GM12874 (cell line): ENCODE data around the gene ATP6V1G2.

Experiments used
- CTCF ChIP-seq: IDR thresholded peaks from 2 replicates; pipeline ENCODE4 v1.5.1; 2011; ENCODE audit warnings: low read depth, mild to moderate bottlenecking, control low read depth, low read length, moderate library complexity; ENCODE audit not compliant: insufficient read depth

Gene ATP6V1G2

GRCh38 chr6:31532644-31533454 is 13.6 kb downstream of the ATP6V1G2 start:
- no peak for TF ChIP-seq CTCF

DNA sequence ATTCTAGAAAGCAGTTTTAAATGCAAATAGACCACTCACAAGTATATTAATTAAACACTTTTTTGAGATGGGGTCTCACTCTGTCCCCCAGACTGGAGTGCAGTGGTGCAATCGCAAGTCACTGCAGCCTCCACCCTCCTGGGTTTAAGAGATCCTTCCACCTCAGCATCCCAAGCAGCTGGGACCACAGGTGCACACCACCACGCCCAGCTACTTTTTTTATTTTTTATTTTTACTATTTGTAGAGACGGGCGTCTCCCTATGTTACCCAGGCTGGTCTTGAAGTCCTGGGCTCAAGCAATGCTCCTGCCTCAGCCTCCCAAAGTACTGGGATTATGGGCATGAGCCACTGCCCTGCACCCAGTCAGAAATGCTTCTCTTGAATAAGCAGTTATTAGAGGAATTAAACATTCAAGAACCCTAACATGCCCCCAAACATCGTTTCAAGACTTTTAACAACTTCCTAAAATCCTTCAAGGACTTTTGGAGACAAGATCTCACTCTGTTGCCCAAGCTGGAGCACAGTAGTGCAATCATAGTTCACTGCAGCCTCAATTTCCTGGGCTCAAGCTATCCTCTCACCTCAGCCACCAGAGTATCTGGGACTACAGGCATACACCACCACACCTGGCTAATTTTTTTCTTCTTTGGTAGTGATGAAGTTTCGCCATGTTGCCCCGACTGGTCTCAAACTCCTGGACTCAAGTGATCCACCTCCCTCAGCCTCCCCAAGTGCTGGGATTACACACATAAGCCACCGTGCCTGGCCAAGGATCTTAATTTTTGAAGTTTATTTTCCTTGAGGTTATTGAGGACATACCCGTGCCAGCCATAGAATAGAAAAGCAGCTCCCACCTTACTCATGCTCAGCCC is 14.4 kb downstream of the ATP6V1G2 start:
- no peak for TF ChIP-seq CTCF

GRCh38 chr6:31531162-31531561 is 15.2 kb downstream of the ATP6V1G2 start:
- TF ChIP-seq CTCF: no peak

DNA sequence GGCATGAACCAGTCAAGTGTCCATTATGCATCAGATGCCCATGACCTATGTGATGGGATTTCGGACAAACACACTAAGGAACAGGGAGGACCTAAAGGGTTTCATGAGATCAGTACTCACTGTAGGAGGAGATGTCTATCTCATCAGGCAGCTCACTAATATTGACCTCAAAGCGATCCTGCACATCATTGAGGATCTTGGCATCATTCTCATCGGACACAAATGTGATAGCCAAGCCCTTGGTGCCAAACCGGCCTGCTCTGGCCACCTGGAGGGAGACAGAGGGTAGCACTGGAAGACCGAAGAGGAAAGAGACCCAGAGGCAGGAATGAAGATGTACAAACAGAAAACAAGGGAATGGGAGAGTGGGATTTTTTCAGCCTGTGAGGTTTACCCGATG is 15.7 kb downstream of the ATP6V1G2 start:
- TF ChIP-seq CTCF: no peak

DNA sequence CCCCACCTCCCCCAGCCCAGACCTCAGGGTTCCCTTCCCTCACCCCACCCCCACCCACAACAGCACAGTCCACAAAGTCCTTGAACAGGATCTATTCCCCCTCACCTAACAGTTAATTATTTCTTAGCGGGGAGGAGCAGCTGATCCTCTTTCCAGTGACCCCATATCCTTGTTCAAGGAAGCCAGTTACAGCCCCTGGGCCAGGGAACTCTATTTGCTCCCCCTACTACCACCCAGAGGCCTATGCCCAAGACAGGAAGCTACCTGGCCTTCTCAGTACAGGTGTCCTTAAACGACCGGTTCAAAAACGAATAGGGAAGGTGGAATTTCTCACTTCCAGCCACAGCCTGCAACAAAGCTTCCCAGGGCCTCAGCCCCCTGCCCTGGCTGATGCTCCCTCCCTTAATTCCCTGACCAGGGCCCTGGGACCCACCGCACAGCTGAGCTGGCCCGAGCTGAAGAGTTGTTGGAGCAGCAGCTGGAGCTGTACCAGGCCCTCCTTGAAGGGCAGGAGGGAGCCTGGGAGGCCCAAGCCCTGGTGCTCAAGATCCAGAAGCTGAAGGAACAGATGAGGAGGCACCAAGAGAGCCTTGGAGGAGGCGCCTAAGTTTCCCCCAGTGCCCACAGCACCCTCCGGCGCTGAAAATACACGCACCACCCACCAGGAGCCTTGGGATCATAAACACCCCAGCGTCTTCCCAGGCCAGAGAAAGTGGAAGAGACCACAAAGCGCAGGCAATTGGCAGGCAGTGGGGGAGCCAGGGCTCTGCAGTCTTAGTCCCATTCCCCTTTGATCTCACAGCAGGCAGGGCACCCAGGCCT is 16.9 kb downstream of the ATP6V1G2 start:
- no peak for TF ChIP-seq CTCF

GRCh38 chr6:31528821-31529328 is 17.5 kb downstream of the ATP6V1G2 start, which contains the start of gene MCCD1:
TSS of gene MCCD1 (plus strand) at chr6:31528962. CDS start at chr6:31529015, 53 bp downstream.
- no peak for TF ChIP-seq CTCF

GRCh38 chr6:31528307-31528777 is 18.1 kb downstream of the ATP6V1G2 start:
- TF ChIP-seq CTCF: no peak
